Measurements from ENCODE around the gene IL4I1. TPM values are rescaled to one million over a fixed set of nuclear protein-coding genes. Genes with fewer than 3 reads are reported as not detected.

IL4I1 gene
- total RNA-seq, 1 donor from 2014 or later, result 0.12 TPM

- Mint-ChIP-seq H3K9me3 (no peaks in the 10 kb centered on the region), H3K4me3 (no peak overlapping the region), H3K27me3 (ENCODE audit: low read depth) (peaks cover 21% of the 10 kb centered on the region), H3K27ac (ENCODE audit: unreplicated experiment) (no peak overlapping the region), H3K36me3 (ENCODE audit: low read depth) (peaks cover 16% of the 10 kb centered on the region), H3K4me1 (peaks cover 4% of the 10 kb centered on the region)
- no peak for TF ChIP-seq CTCF (conservative IDR thresholded peaks at IDR 0.05)
- DNase-seq (ENCODE audit: low read depth, low spot score), result no peak
These were observed 8.8 kb downstream of the IL4I1 start for GRCh38 chr19:49887665-49888509.

GRCh38 chr19:49887037-49887664 is 9.5 kb downstream of the IL4I1 start:
- peaks cover 14% of the 10 kb centered on the region for H3K27me3 Mint-ChIP-seq (ENCODE audit: low read depth)
- H3K36me3 Mint-ChIP-seq (ENCODE audit: low read depth), result peaks cover 19% of the 10 kb centered on the region
- H3K9me3 Mint-ChIP-seq, result no peaks in the 10 kb centered on the region

GRCh38 chr19:49884760-49885159 is 11.9 kb downstream of the IL4I1 start:
- Mint-ChIP-seq H3K4me1 (no peaks in the 10 kb centered on the region), H3K27ac (ENCODE audit: unreplicated experiment) (no peak overlapping the region), H3K9me3 (no peaks in the 10 kb centered on the region), H3K4me3 (no peak overlapping the region), H3K27me3 (ENCODE audit: low read depth) (no peaks in the 10 kb centered on the region), H3K36me3 (ENCODE audit: low read depth) (peaks cover 22% of the 10 kb centered on the region)
- TF ChIP-seq CTCF (conservative IDR thresholded peaks at IDR 0.05), result no peak
- DNase-seq (ENCODE audit: low read depth, low spot score), result no peak

More at GRCh38 chr19:49887037-49887664, 9.5 kb downstream of the IL4I1 start:
- Mint-ChIP-seq H3K4me1 (peaks cover 4% of the 10 kb centered on the region), H3K27ac (ENCODE audit: unreplicated experiment) (no peak overlapping the region), H3K4me3 (no peak overlapping the region)
- DNase-seq (ENCODE audit: low read depth, low spot score), result no peak
- no peak for TF ChIP-seq CTCF (conservative IDR thresholded peaks at IDR 0.05)

- H3K27me3 Mint-ChIP-seq (ENCODE audit: low read depth), result no peaks in the 10 kb centered on the region
- H3K9me3 Mint-ChIP-seq, result no peaks in the 10 kb centered on the region
- H3K4me3 Mint-ChIP-seq, result no peak overlapping the region
- TF ChIP-seq CTCF (conservative IDR thresholded peaks at IDR 0.05), result no peak
- H3K27ac Mint-ChIP-seq (ENCODE audit: unreplicated experiment), result no peak overlapping the region
- peaks cover 22% of the 10 kb centered on the region for H3K36me3 Mint-ChIP-seq (ENCODE audit: low read depth)
- DNase-seq (ENCODE audit: low read depth, low spot score), result no peak
- H3K4me1 Mint-ChIP-seq, result peaks cover 1% of the 10 kb centered on the region
These were observed 12.6 kb downstream of the IL4I1 start for GRCh38 chr19:49884109-49884508.

- Mint-ChIP-seq H3K4me1 (peaks cover 11% of the 10 kb centered on the region), H3K27ac (ENCODE audit: unreplicated experiment) (no peak overlapping the region), H3K36me3 (ENCODE audit: low read depth) (peaks cover 22% of the 10 kb centered on the region), H3K9me3 (no peaks in the 10 kb centered on the region), H3K4me3 (peak overlapping the region; percentile 44), H3K27me3 (ENCODE audit: low read depth) (no peaks in the 10 kb centered on the region)
- no peak for TF ChIP-seq CTCF (conservative IDR thresholded peaks at IDR 0.05)
- DNase-seq (ENCODE audit: low read depth, low spot score), result no peak
These were observed 13.6 kb downstream of the IL4I1 start for GRCh38 chr19:49883094-49883493.

Data from neural crest cell (in vitro differentiated cells).